ENCODE measurements around the gene PHF24. TPM values are rescaled to one million over a fixed set of nuclear protein-coding genes. Genes with fewer than 3 reads are reported as not detected.
"Not testable (repeated sequence)": the region's sequence is repeated elsewhere in the genome, so short reads cannot be mapped to it uniquely, and the experiment has no call there.

The PHF24 gene
- total and polyA plus RNA-seq, 9 donors, result 0.10 to 1.0 (median 0.36) TPM; not detected in 1

DNA sequence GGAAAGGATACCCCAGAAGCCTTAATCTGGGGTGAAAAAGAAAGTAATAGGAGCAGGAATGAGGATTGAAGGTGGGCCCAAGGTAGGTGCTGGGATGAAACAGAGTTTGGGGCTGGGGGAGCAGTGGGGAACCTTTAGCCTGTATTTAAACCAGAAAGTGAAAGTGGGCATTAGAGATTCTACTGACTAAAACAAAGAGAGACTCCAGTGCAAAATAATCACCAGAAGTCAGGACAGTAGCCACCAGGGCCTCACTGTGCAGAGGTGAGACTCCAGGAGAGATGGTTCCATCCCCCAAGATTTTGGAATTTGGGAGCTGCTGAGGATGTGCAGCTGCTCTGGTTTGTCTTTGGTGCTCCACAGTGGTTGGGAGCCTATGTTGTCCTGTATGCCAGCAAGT lies 44.5 kb downstream of the PHF24 start:
- TF ChIP-seq EP300 (IDR thresholded peaks at IDR 0.05) (no peak), POLR2A (IDR thresholded peaks at IDR 0.05) (no peak)
- TF ChIP-seq, protein P1, sequence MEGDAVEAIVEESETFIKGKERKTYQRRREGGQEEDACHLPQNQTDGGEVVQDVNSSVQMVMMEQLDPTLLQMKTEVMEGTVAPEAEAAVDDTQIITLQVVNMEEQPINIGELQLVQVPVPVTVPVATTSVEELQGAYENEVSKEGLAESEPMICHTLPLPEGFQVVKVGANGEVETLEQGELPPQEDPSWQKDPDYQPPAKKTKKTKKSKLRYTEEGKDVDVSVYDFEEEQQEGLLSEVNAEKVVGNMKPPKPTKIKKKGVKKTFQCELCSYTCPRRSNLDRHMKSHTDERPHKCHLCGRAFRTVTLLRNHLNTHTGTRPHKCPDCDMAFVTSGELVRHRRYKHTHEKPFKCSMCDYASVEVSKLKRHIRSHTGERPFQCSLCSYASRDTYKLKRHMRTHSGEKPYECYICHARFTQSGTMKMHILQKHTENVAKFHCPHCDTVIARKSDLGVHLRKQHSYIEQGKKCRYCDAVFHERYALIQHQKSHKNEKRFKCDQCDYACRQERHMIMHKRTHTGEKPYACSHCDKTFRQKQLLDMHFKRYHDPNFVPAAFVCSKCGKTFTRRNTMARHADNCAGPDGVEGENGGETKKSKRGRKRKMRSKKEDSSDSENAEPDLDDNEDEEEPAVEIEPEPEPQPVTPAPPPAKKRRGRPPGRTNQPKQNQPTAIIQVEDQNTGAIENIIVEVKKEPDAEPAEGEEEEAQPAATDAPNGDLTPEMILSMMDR (IDR thresholded peaks at IDR 0.05), result no peak
- no peak overlapping the region for H3K4me3 ChIP-seq
- no peaks in the 10 kb centered on the region for H3K4me1 ChIP-seq (ENCODE audit: insufficient read depth)
- DNase-seq, result no peak
- H3K27ac ChIP-seq, result no peak overlapping the region
- H3K36me3 ChIP-seq, result no peaks in the 10 kb centered on the region
- intact Hi-C loops (cut with DNase I), result no loop called here
- no peaks in the 10 kb centered on the region for H3K9me3 ChIP-seq
- no peaks in the 10 kb centered on the region for H3K27me3 ChIP-seq

- DNase-seq; H3K36me3 ChIP-seq; H3K27ac ChIP-seq; H3K9me3 ChIP-seq; H3K4me3 ChIP-seq; intact Hi-C loops (cut with DNase I); H3K27me3 ChIP-seq; H3K4me1 ChIP-seq (ENCODE audit: insufficient read depth): not testable (repeated sequence)
- 84 to 90% (median 88%) methylated on average over 14 of the region's 14 CpGs for WGBS, 3 donors
Measured at GRCh38 chr9:35004299-35004698, 46.2 kb downstream of the PHF24 start.

DNA sequence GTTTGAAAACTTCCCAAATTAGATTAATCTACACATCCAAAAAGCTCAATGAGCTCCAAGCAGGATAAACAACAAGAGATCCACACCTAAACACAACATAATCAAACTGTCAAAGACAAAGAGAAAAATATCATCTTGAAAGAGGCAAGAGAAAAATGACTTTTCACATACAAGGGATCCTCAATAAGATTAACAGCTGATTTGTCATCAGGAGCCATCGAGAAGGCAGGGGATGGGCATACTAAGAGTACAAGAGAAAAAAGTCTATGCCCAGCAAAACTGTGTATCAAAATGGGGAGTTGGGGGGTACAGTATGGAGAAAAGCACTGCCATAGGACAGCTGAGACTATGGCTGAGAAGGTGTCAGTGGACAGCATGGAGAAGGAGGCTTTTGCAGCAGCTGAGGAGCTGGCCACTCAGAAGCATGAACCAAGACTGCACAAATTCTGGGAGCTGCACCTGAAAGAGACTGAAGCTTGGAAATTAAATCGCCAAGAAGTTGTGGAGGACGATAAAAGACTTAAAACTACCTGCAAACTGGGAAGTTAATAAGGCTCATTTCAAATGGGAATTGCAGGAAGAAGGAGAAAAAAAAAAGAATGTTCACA lies 52.4 kb downstream of the PHF24 start:
- Histone ChIP-seq H3K4me1 (ENCODE audit: insufficient read depth) (no peaks in the 10 kb centered on the region), H3K27me3 (peaks cover 3% of the 10 kb centered on the region), H3K9me3 (no peaks in the 10 kb centered on the region), H3K36me3 (no peaks in the 10 kb centered on the region), H3K4me3 (no peak overlapping the region), H3K27ac (no peak overlapping the region)
- intact Hi-C loops (cut with DNase I), result no loop called here
- no peak for DNase-seq
- WGBS, 3 donors, result 92 to 93% (median 93%) methylated on average over 3 of the region's 3 CpGs
- TF ChIP-seq, protein P1 (IDR thresholded peaks at IDR 0.05), result no peak
- no peak for TF ChIP-seq POLR2A (IDR thresholded peaks at IDR 0.05)
- no peak for TF ChIP-seq EP300 (IDR thresholded peaks at IDR 0.05)

DNA sequence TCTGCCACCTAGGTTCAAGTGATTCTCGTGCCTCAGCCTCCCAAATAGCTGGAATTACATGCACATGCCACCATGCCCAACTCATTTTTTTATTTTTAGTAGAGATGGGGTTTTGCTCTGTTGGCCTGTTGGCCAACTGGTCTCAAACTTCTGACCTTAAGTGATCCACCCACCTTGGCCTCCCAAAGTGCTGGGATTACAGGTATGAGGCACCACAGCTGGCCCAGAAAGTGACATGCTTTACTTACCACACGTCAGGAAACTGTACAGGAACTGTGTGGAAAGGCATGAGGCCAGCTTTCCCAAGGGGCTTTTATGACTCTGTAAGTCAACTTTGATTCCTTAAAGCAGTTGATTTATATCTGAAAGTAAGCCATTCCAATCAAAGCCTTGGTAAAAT lies 56.4 kb downstream of the PHF24 start:
- TF ChIP-seq, protein P1 (IDR thresholded peaks at IDR 0.05), result no peak
- TF ChIP-seq EP300 (IDR thresholded peaks at IDR 0.05) (no peak), POLR2A (IDR thresholded peaks at IDR 0.05) (no peak)
- WGBS, 3 donors, result 78 to 90% (median 82%) methylated on average over 2 of the region's 2 CpGs
- Histone ChIP-seq H3K9me3 (no peaks in the 10 kb centered on the region), H3K4me1 (ENCODE audit: insufficient read depth) (no peaks in the 10 kb centered on the region), H3K27ac (no peak overlapping the region), H3K27me3 (peaks cover 3% of the 10 kb centered on the region), H3K36me3 (no peaks in the 10 kb centered on the region), H3K4me3 (no peak overlapping the region)
- intact Hi-C loops (cut with DNase I), result no loop called here
- no peak for DNase-seq

GRCh38 chr9:35023443-35023842 lies 65.4 kb downstream of the PHF24 start:
- H3K36me3 ChIP-seq; H3K27ac ChIP-seq; H3K9me3 ChIP-seq; intact Hi-C loops (cut with DNase I); H3K4me3 ChIP-seq; DNase-seq; H3K4me1 ChIP-seq (ENCODE audit: insufficient read depth); H3K27me3 ChIP-seq: not testable (repeated sequence)
- WGBS, 3 donors, result 72 to 75% (median 73%) methylated on average over 5 of the region's 5 CpGs
